Smooth muscle cell (in vitro differentiated cells): Measurements from ENCODE around the gene FBXO47. TPM values are rescaled to one million over a fixed set of nuclear protein-coding genes. Genes with fewer than 3 reads are reported as not detected.
A peak's percentile ranks its signal among the peaks of the same experiment; 100 is the strongest.

Experiments
- DNase-seq: peaks from one replicate; lab custom pipeline; 2025; ENCODE audit not compliant: unreplicated experiment; lab: John Stamatoyannopoulos, UW
- H2AFZ ChIP-seq: fragments of 200-600 bp; sonication (generic); 2 replicates; pipeline ENCODE4 v1.6.0; 2016; ENCODE audit warnings: antibody characterized with exemption, low read depth, mild to moderate bottlenecking
- H3F3A ChIP-seq: fragments of 200-600 bp; sonication (generic); 2 replicates; pipeline ENCODE4 v1.6.0; 2017; ENCODE audit warnings: antibody characterized with exemption, low read depth
- H3K27ac ChIP-seq: fragments of 200-600 bp; sonication (generic); 2 replicates; pipeline ENCODE4 v1.5.1; 2016; ENCODE audit warnings: low read depth, mild to moderate bottlenecking
- H3K27me3 ChIP-seq: fragments of 200-600 bp; sonication (generic); 2 replicates; pipeline ENCODE4 v1.6.1; 2016; ENCODE audit warnings: low read depth, mild to moderate bottlenecking
- H3K36me3 ChIP-seq: fragments of 200-600 bp; sonication (generic); 2 replicates; pipeline ENCODE4 v1.5.1; 2016; ENCODE audit warnings: low read depth
- H3K4me1 ChIP-seq: fragments of 200-600 bp; sonication (generic); 2 replicates; pipeline ENCODE4 v1.5.1; 2016; ENCODE audit warnings: low read depth
- H3K4me2 ChIP-seq: fragments of 200-600 bp; sonication (generic); 2 replicates; pipeline ENCODE4 v1.6.0; 2016; ENCODE audit warnings: mild to moderate bottlenecking
- H3K4me3 ChIP-seq: fragments of 200-600 bp; sonication (generic); 2 replicates; pipeline ENCODE4 v1.5.1; 2016; ENCODE audit warnings: mild to moderate bottlenecking
- H3K79me2 ChIP-seq: fragments of 200-600 bp; sonication (generic); 2 replicates; pipeline ENCODE4 v1.6.0; 2016; ENCODE audit warnings: low read depth, mild to moderate bottlenecking
- H3K9ac ChIP-seq: fragments of 200-600 bp; sonication (generic); 2 replicates; pipeline ENCODE4 v1.6.0; 2016; ENCODE audit warnings: low read depth
- H3K9me3 ChIP-seq: fragments of 200-600 bp; sonication (generic); replicated peaks from 2 replicates; pipeline ENCODE4 v1.5.1; 2016; ENCODE audit warnings: low read depth
- H4K20me1 ChIP-seq: fragments of 200-600 bp; sonication (generic); 2 replicates; pipeline ENCODE4 v1.6.0; 2016; ENCODE audit warnings: low read depth
- CTCF ChIP-seq: fragments of 200-600 bp; sonication (generic); IDR thresholded peaks from 2 replicates; pipeline ENCODE4 v1.5.1; 2017; ENCODE audit warnings: borderline replicate concordance, mild to moderate bottlenecking, antibody characterized with exemption; ENCODE audit not compliant: insufficient read depth, poor library complexity, severe bottlenecking
- WGBS: methylation state at CpG from one replicate; pipeline ENCODE4 v1.1.7; 2016; ENCODE audit warnings: low lambda C conversion rate; 5-methylcytosine and 5-hydroxymethylcytosine counted together
- polyA plus RNA-seq: library from polyadenylated mRNA; unstranded; fragments of >200 nt; fragmentation: Nextera tagmentation; extraction: Ambion mirVana; gene quantifications from 2 replicates; pipeline ENCODE4 v1.2.1, GENCODE V29; 2016
- total RNA-seq: library from RNA; depleted of rRNA; stranded (reverse); fragments of >200 nt; gene quantifications from 2 replicates; pipeline ENCODE4 v1.2.3, GENCODE V29; 2014

Gene FBXO47
- total and polyA plus RNA-seq, 2 experiments from 2014 or later = not detected

- no peaks in the 10 kb centered on the region for H3K36me3 ChIP-seq
- H3K9me3 ChIP-seq = no peaks in the 10 kb centered on the region
- WGBS = 87% methylated on average over 13 of the region's 13 CpGs
- peaks cover 24% of the 10 kb centered on the region for H3K4me1 ChIP-seq
- peaks cover 52% of the 10 kb centered on the region for H4K20me1 ChIP-seq
- H2AFZ ChIP-seq = no peak overlapping the region
- no peak overlapping the region for H3K4me2 ChIP-seq
- H3F3A ChIP-seq = peaks cover 23% of the 10 kb centered on the region
- no peak overlapping the region for H3K27ac ChIP-seq
- no peaks in the 10 kb centered on the region for H3K27me3 ChIP-seq
- no peak for DNase-seq
- H3K79me2 ChIP-seq = no peaks in the 10 kb centered on the region
- H3K4me3 ChIP-seq = no peak overlapping the region
- no peak for TF ChIP-seq CTCF
- H3K9ac ChIP-seq = no peak overlapping the region
Measured at GRCh38 chr17:38921756-38922411, 45.3 kb downstream of the FBXO47 start.

- H3F3A ChIP-seq = peaks cover 25% of the 10 kb centered on the region
- no peaks in the 10 kb centered on the region for H3K27me3 ChIP-seq
- peaks cover 14% of the 10 kb centered on the region for H3K4me1 ChIP-seq
- H3K36me3 ChIP-seq = no peaks in the 10 kb centered on the region
- TF ChIP-seq CTCF = no peak
- no peak overlapping the region for H3K4me2 ChIP-seq
- DNase-seq = no peak
- no peak overlapping the region for H3K4me3 ChIP-seq
- H2AFZ ChIP-seq = no peak overlapping the region
- H3K9ac ChIP-seq = no peak overlapping the region
- H3K9me3 ChIP-seq = no peaks in the 10 kb centered on the region
- 64% methylated on average over 9 of the region's 9 CpGs for WGBS
- H3K79me2 ChIP-seq = no peaks in the 10 kb centered on the region
- peak overlapping the region; percentile 7 for H3K27ac ChIP-seq
- H4K20me1 ChIP-seq = peaks cover 65% of the 10 kb centered on the region
Measured at GRCh38 chr17:38920374-38921291, 46.6 kb downstream of the FBXO47 start.

GRCh38 chr17:38919316-38920078 is 47.7 kb downstream of the FBXO47 start:
- Histone ChIP-seq H3K4me1 (peaks cover 7% of the 10 kb centered on the region), H3K4me2 (no peak overlapping the region), H3K4me3 (no peak overlapping the region), H4K20me1 (peaks cover 76% of the 10 kb centered on the region), H3F3A (peaks cover 18% of the 10 kb centered on the region), H2AFZ (no peak overlapping the region), H3K36me3 (no peaks in the 10 kb centered on the region), H3K27ac (no peak overlapping the region), H3K9ac (no peak overlapping the region), H3K9me3 (no peaks in the 10 kb centered on the region), H3K27me3 (no peaks in the 10 kb centered on the region), H3K79me2 (no peaks in the 10 kb centered on the region)
- WGBS = 98% methylated on average over 16 of the region's 16 CpGs
- no peak for DNase-seq
- TF ChIP-seq CTCF = no peak
